ENCODE measurements around the gene SDC3. TPM values are rescaled to one million over a fixed set of nuclear protein-coding genes. Genes with fewer than 3 reads are reported as not detected.

SDC3 gene
- total RNA-seq, 4 donors from 2014 or later: 44.1 to 101 (median 56.5) TPM

- no peak overlapping the region for H3K4me3 ChIP-seq
- H3K27ac ChIP-seq (replicated peaks in 1 of 4): peak overlapping the region in 3 of 4 donors; percentile 29 to 94 (median 90)
- TF ChIP-seq POLR2A (IDR thresholded peaks at IDR 0.05; ENCODE audit: low read depth) (no peak), CTCF (IDR thresholded peaks at IDR 0.05) (no peak), POLR2AphosphoS5 (IDR thresholded peaks at IDR 0.05) (no peak), EP300 (IDR thresholded peaks at IDR 0.05) (no peak)
- DNase-seq (ENCODE audit: extremely low spot score): no peak
- intact Hi-C loops (cut with DNase I): no loop called here
- no peaks in the 10 kb centered on the region for H3K27me3 ChIP-seq
- no peaks in the 10 kb centered on the region for H3K36me3 ChIP-seq
- H3K9me3 ChIP-seq: no peaks in the 10 kb centered on the region
- 86% methylated on average over 9 of the region's 10 CpGs for WGBS
- H3K4me1 ChIP-seq: peaks cover 39 to 97% (median 91%) of the 10 kb centered on the region in 4 donors
Measured at GRCh38 chr1:30898031-30898815, 10.3 kb downstream of the SDC3 start.

- Histone ChIP-seq H3K27ac (replicated peaks in 1 of 4) (peak overlapping the region; percentile 74 to 94 (median 82)), H3K4me1 (peaks cover 37 to 97% (median 91%) of the 10 kb centered on the region in 4 donors), H3K9me3 (no peaks in the 10 kb centered on the region), H3K4me3 (no peak overlapping the region), H3K27me3 (no peaks in the 10 kb centered on the region), H3K36me3 (no peaks in the 10 kb centered on the region)
- WGBS: 64% methylated on average over 2 of the region's 2 CpGs
- TF ChIP-seq POLR2AphosphoS5 (IDR thresholded peaks at IDR 0.05) (peak; percentile 14 to 43), POLR2A (IDR thresholded peaks at IDR 0.05; ENCODE audit: low read depth) (no peak)
- no peak for DNase-seq (ENCODE audit: extremely low spot score)
- intact Hi-C loops (cut with DNase I): no loop called here
Measured at GRCh38 chr1:30896905-30897304, 11.7 kb downstream of the SDC3 start.

- no peaks in the 10 kb centered on the region for H3K36me3 ChIP-seq
- no peaks in the 10 kb centered on the region for H3K9me3 ChIP-seq
- H3K4me3 ChIP-seq: no peak overlapping the region
- 45% methylated on average over 6 of the region's 6 CpGs for WGBS
- no peaks in the 10 kb centered on the region for H3K27me3 ChIP-seq
- no peak for DNase-seq (ENCODE audit: extremely low spot score)
- no peak for TF ChIP-seq CTCF (IDR thresholded peaks at IDR 0.05)
- no peak for TF ChIP-seq POLR2AphosphoS5 (IDR thresholded peaks at IDR 0.05)
- TF ChIP-seq POLR2A (IDR thresholded peaks at IDR 0.05; ENCODE audit: low read depth): no peak
- TF ChIP-seq EP300 (IDR thresholded peaks at IDR 0.05): no peak
- intact Hi-C loops (cut with DNase I): no loop called here
- peak overlapping the region; percentile 74 to 94 (median 82) for H3K27ac ChIP-seq (replicated peaks in 1 of 4)
- peaks cover 32 to 97% (median 91%) of the 10 kb centered on the region in 4 donors for H3K4me1 ChIP-seq
Measured at GRCh38 chr1:30895944-30896660, 12.5 kb downstream of the SDC3 start.

- no peak for TF ChIP-seq POLR2A (IDR thresholded peaks at IDR 0.05; ENCODE audit: low read depth)
- no peak for TF ChIP-seq EP300 (IDR thresholded peaks at IDR 0.05)
- TF ChIP-seq CTCF (IDR thresholded peaks at IDR 0.05): no peak
- no peak for TF ChIP-seq POLR2AphosphoS5 (IDR thresholded peaks at IDR 0.05)
- H3K36me3 ChIP-seq: no peaks in the 10 kb centered on the region
- no peaks in the 10 kb centered on the region for H3K27me3 ChIP-seq
- WGBS: 45% methylated on average over 6 of the region's 6 CpGs
- peaks cover 34 to 97% (median 91%) of the 10 kb centered on the region in 4 donors for H3K4me1 ChIP-seq
- peak overlapping the region; percentile 74 to 94 (median 82) for H3K27ac ChIP-seq (replicated peaks in 1 of 4)
- DNase-seq (ENCODE audit: extremely low spot score): no peak
- H3K9me3 ChIP-seq: no peaks in the 10 kb centered on the region
- H3K4me3 ChIP-seq: no peak overlapping the region
- intact Hi-C loops (cut with DNase I): no loop called here
Measured at GRCh38 chr1:30895382-30895943, 13.1 kb downstream of the SDC3 start.

- TF ChIP-seq POLR2AphosphoS5 (IDR thresholded peaks at IDR 0.05) (no peak), EP300 (IDR thresholded peaks at IDR 0.05) (no peak), CTCF (IDR thresholded peaks at IDR 0.05) (no peak), POLR2A (IDR thresholded peaks at IDR 0.05; ENCODE audit: low read depth) (no peak)
- intact Hi-C loops (cut with DNase I): no loop called here
- peaks cover 34 to 97% (median 93%) of the 10 kb centered on the region in 4 donors for H3K4me1 ChIP-seq
- H3K4me3 ChIP-seq: no peak overlapping the region
- no peaks in the 10 kb centered on the region for H3K27me3 ChIP-seq
- no peak for DNase-seq (ENCODE audit: extremely low spot score)
- no peaks in the 10 kb centered on the region for H3K9me3 ChIP-seq
- 64% methylated on average over 6 of the region's 7 CpGs for WGBS
- H3K36me3 ChIP-seq: no peaks in the 10 kb centered on the region
- peak overlapping the region; percentile 74 to 94 (median 82) for H3K27ac ChIP-seq (replicated peaks in 1 of 4)
Measured at GRCh38 chr1:30894508-30894973, 14.0 kb downstream of the SDC3 start.

Data from esophagus muscularis mucosa (tissue), 4 donors.